ENCODE data around the gene IL22RA2.

DNA sequence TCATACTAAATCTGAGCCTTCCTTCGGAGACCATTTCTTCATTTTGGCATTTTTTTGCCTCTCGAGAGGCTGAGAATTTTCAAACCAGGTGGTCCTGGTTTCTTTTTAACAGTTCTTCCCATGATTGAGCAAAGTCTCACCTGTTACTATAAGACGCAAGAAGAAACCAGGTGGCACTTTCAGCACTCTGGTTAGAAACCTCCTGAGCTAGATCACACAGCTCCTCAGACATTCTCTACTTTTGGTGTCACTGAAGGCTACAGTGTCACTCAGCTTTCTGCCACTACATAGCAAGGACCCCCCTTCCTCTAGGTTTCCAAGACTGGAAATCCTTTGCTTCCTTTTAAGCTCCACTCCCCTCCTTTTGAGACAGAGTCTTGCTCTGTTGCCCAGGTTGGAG, 38.5 kb upstream of the IL22RA2 start:
- no peak for TF ChIP-seq CTCF (conservative IDR thresholded peaks at IDR 0.05; ENCODE audit: low read depth, low read length)
- TF ChIP-seq EZH2 (IDR thresholded peaks at IDR 0.05; ENCODE audit: borderline replicate concordance, low read depth, low read length, poor library complexity, severe bottlenecking): no peak
